Motor neuron (in vitro differentiated cells): ENCODE results near the gene GADD45G. TPM values are rescaled to one million over a fixed set of nuclear protein-coding genes. Genes with fewer than 3 reads are reported as not detected.

ENCODE experiments used
- ATAC-seq, 8 experiments: fragments of 200-7000 bp; cut with Tn5 transposase; replicated peaks in 6 of 8; 2 replicates each; pipeline ENCODE4 v1.8.0; 2021; ENCODE audit warnings: mild to moderate bottlenecking in 8 of 8, moderate library complexity in 8 of 8
- H3K27ac ChIP-seq, 2 donors: fragments of 250-450 bp; sonication (Bioruptor Pico); 2 replicates each; pipeline ENCODE4 v1.9.0; 2021; ENCODE audit warnings: antibody characterized with exemption in 2 of 2, mild to moderate bottlenecking in 2 of 2, moderate library complexity in 1 of 2
- H3K4me1 ChIP-seq, 2 donors: fragments of 250-450 bp; sonication (Bioruptor Pico); replicated peaks in 1 of 2; 2 replicates each; pipeline ENCODE4 v1.6.1; 2021; ENCODE audit warnings: antibody characterized with exemption in 2 of 2, mild to moderate bottlenecking in 2 of 2, moderate library complexity in 1 of 2
- H3K4me3 ChIP-seq, 5 donors: fragments of 250-450 bp; sonication (Bioruptor Pico); 2 replicates each; pipeline ENCODE4 v1.9.0; 2021; ENCODE audit warnings: antibody characterized with exemption in 5 of 5, mild to moderate bottlenecking in 5 of 5, moderate library complexity in 4 of 5
- WGBS, 10 experiments: fragments of 450-650 bp; shearing (Covaris generic); methylation state at CpG; one replicate each; pipeline ENCODE4 v1.0.0; 2022; 5-methylcytosine and 5-hydroxymethylcytosine counted together
- in situ Hi-C, 9 experiments: fragments of 400-800 bp; cut with MboI; loops; one replicate each; pipeline ENCODE4 v1.15.0; 2021; ENCODE audit warnings: low sequenced_read_pairs in 9 of 9, low pct_unique_long_range_greater_than_20kb in 2 of 9; ENCODE audit not compliant: unreplicated experiment in 9 of 9
- total RNA-seq, 8 experiments: library from RNA; unstranded; fragments of 300-600 nt; gene quantifications; 2 replicates each; pipeline versions ENCODE4 v1.2.3 to v1.2.4, GENCODE V29; 2022

GADD45G gene
- total RNA-seq, 8 experiments from 2014 or later = 0.67 to 68.1 (median 24.3) TPM

- in situ Hi-C loops = no loop called here
- Histone ChIP-seq H3K4me1 (peaks cover 0 to 6% of the 10 kb centered on the region in 2 donors), H3K27ac (no peak overlapping the region), H3K4me3 (no peak overlapping the region)
- no peak for ATAC-seq
- 56 to 95% (median 80%) methylated on average over 1 to 8 of the region's 12 CpGs for WGBS, 10 experiments
Measured at GRCh38 chr9:89629081-89629976, 24.5 kb downstream of the GADD45G start.

GRCh38 chr9:89630508-89630907, 25.7 kb downstream of the GADD45G start:
- in situ Hi-C loops = no loop called here
- ATAC-seq = peak in 2 of 8 experiments; percentile 28 to 55
- H3K27ac ChIP-seq = no peak overlapping the region
- H3K4me3 ChIP-seq = no peak overlapping the region
- 20 to 100% (median 51%) methylated on average over 1 to 5 of the region's 5 CpGs for WGBS, 10 experiments
- peaks cover 0 to 11% of the 10 kb centered on the region in 2 donors for H3K4me1 ChIP-seq

GRCh38 chr9:89631384-89631783, 26.6 kb downstream of the GADD45G start:
- WGBS, 10 experiments = 0 to 86% (median 59%) methylated on average over 1 to 6 of the region's 6 CpGs; no CpG with 5 or more reads in 2 of the 10 experiments
- no peak overlapping the region for H3K4me3 ChIP-seq
- ATAC-seq = peak in 2 of 8 experiments; percentile 25 to 63
- peaks cover 0 to 11% of the 10 kb centered on the region in 2 donors for H3K4me1 ChIP-seq
- no peak overlapping the region for H3K27ac ChIP-seq
- in situ Hi-C loops = no loop called here

GRCh38 chr9:89632192-89632733, 27.5 kb downstream of the GADD45G start:
- Histone ChIP-seq H3K4me3 (no peak overlapping the region), H3K4me1 (peaks cover 0 to 11% of the 10 kb centered on the region in 2 donors), H3K27ac (no peak overlapping the region)
- no peak for ATAC-seq
- 40 to 90% (median 74%) methylated on average over 1 to 7 of the region's 7 CpGs; no CpG with 5 or more reads in 2 of the 10 experiments for WGBS, 10 experiments
- in situ Hi-C loops = no loop called here

GRCh38 chr9:89632736-89633135, 27.9 kb downstream of the GADD45G start:
- 57 to 90% (median 79%) methylated on average over 1 to 5 of the region's 7 CpGs; no CpG with 5 or more reads in 5 of the 10 experiments for WGBS, 10 experiments
- Histone ChIP-seq H3K4me1 (peaks cover 0 to 11% of the 10 kb centered on the region in 2 donors), H3K4me3 (no peak overlapping the region), H3K27ac (no peak overlapping the region)
- in situ Hi-C loops = no loop called here
- ATAC-seq = no peak

- no peak for ATAC-seq
- Histone ChIP-seq H3K4me3 (no peak overlapping the region), H3K27ac (no peak overlapping the region), H3K4me1 (peaks cover 0 to 11% of the 10 kb centered on the region in 2 donors)
- WGBS, 10 experiments = 44 to 100% (median 82%) methylated on average over 1 to 3 of the region's 6 CpGs; no CpG with 5 or more reads in 4 of the 10 experiments
- in situ Hi-C loops = no loop called here
Measured at GRCh38 chr9:89633404-89633803, 28.6 kb downstream of the GADD45G start.

- 38 to 100% (median 93%) methylated on average over 3 to 5 of the region's 9 CpGs; no CpG with 5 or more reads in 3 of the 10 experiments for WGBS, 10 experiments
- no peak overlapping the region for H3K27ac ChIP-seq
- in situ Hi-C loops = no loop called here
- no peak for ATAC-seq
- no peak overlapping the region for H3K4me3 ChIP-seq
- H3K4me1 ChIP-seq = peaks cover 0 to 11% of the 10 kb centered on the region in 2 donors
Measured at GRCh38 chr9:89633920-89634319, 29.1 kb downstream of the GADD45G start.

- H3K4me1 ChIP-seq = peaks cover 0 to 9% of the 10 kb centered on the region in 2 donors
- peak in 6 of 8 experiments; percentile 21 to 81 (median 38) for ATAC-seq
- WGBS, 10 experiments = 17 to 69% (median 38%) methylated on average over 1 to 6 of the region's 7 CpGs; no CpG with 5 or more reads in 2 of the 10 experiments
- in situ Hi-C loops = no loop called here
- H3K4me3 ChIP-seq = no peak overlapping the region
- H3K27ac ChIP-seq = no peak overlapping the region
Measured at GRCh38 chr9:89634995-89635742, 30.4 kb downstream of the GADD45G start.

- 71 to 100% (median 80%) methylated on average over 1 to 5 of the region's 5 CpGs; no CpG with 5 or more reads in 5 of the 10 experiments for WGBS, 10 experiments
- Histone ChIP-seq H3K27ac (no peak overlapping the region), H3K4me3 (no peak overlapping the region), H3K4me1 (peaks cover 0 to 5% of the 10 kb centered on the region in 2 donors)
- ATAC-seq = no peak
- in situ Hi-C loops = no loop called here
Measured at GRCh38 chr9:89635816-89636215, 31.0 kb downstream of the GADD45G start.

- 58 to 100% (median 79%) methylated on average over 1 to 3 of the region's 6 CpGs; no CpG with 5 or more reads in 5 of the 10 experiments for WGBS, 10 experiments
- peaks cover 0 to 5% of the 10 kb centered on the region in 2 donors for H3K4me1 ChIP-seq
- no peak for ATAC-seq
- H3K4me3 ChIP-seq = no peak overlapping the region
- in situ Hi-C loops = no loop called here
- no peak overlapping the region for H3K27ac ChIP-seq
Measured at GRCh38 chr9:89637787-89638186, 33.0 kb downstream of the GADD45G start.

- no peak overlapping the region for H3K4me3 ChIP-seq
- H3K4me1 ChIP-seq = peaks cover 0 to 5% of the 10 kb centered on the region in 2 donors
- 0 to 100% (median 70%) methylated on average over 1 to 2 of the region's 5 CpGs; no CpG with 5 or more reads in 5 of the 10 experiments for WGBS, 10 experiments
- in situ Hi-C loops = no loop called here
- ATAC-seq = no peak
- H3K27ac ChIP-seq = no peak overlapping the region
Measured at GRCh38 chr9:89638359-89638758, 33.5 kb downstream of the GADD45G start.

GRCh38 chr9:89638893-89639292, 34.1 kb downstream of the GADD45G start:
- peaks cover 0 to 5% of the 10 kb centered on the region in 2 donors for H3K4me1 ChIP-seq
- in situ Hi-C loops = no loop called here
- WGBS, 10 experiments = 0 to 100% (median 83%) methylated on average over 1 to 5 of the region's 5 CpGs; no CpG with 5 or more reads in 4 of the 10 experiments
- H3K27ac ChIP-seq = no peak overlapping the region
- ATAC-seq = no peak
- H3K4me3 ChIP-seq = no peak overlapping the region
